Measurements from ENCODE around the gene POLR1H.
A peak's percentile ranks its signal among the peaks of the same experiment; 100 is the strongest.

Gene POLR1H

DNA sequence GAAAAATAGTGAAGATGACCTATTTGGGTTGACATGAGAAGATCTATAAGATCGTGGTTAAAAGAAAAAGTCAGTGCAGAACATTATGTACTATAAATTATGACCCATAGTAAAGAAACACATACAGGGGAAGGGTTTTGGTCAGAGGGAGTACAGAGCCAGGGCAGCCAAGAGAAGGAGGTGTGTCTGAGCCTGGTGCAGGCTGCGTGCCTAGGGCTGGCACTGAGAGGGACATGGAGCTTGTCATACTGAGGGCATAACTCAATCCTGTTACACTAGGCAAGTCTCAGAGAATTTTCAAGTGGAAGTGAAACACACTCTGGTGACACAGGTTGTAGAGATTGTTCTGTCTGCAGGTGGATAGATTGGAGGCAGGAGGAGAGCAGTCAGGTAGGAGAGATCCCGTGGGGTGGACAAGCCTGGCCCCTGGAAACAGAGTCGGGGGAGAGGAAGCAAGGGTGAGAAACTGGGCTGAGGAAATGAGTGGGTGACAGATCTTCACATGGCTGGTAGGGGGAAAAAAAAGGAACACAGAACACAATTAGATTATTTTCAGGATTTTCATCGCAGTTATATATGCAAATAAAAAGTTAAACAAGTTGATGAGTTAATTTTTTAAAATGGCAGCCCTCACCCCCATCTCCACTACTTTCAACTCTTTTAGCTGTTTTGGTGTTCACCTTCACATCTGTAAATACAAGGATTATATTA lies 33.0 kb downstream of the POLR1H start:
- DNase-seq: no peak

- DNase-seq: no peak
Observed at GRCh38 chr6:30096829-30097228, 35.8 kb downstream of the POLR1H start.

DNA sequence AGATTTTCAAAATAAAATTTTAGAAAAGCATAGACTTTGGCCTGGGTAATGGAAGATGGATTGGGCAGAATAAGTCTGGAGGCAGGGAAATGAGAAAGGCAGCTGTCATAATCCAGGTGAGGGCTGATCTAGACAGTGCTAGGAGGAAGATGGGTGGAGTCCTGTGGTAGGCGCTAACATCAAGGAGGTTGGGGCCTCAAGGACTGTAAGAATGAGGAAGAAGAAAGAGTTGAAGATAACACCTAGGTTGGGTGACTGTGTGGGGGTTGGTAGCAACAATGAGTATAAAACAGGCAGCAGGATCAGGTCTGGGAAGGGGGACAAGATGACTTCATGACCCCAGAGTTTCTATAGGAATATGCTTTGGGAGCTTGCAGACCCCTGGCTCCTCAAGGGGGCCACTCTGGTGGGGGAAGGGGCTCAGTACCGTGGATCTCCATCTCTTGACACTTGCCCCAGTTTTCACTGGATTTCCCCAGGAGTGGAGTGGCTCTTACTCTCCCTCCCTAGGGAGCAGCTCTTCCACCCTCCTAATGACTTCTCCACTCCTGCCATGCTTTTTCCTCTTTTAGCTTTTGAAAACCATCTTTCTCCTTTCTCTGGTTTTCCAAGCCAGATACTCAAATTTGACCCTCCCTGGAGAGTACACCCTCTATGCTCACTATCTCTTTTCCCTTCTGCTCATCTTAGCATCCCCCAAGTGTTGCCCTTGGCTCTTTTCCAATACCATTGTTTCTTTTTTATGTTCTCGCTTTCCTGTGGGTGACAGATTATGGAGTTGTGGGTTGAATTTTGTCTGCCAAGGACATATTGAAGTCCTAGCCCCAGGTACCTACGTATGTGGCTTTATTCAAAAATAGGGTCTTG lies 37.1 kb downstream of the POLR1H start:
- no peak for DNase-seq

GRCh38 chr6:30100154-30100553 lies 39.1 kb downstream of the POLR1H start:
- DNase-seq: no peak

DNA sequence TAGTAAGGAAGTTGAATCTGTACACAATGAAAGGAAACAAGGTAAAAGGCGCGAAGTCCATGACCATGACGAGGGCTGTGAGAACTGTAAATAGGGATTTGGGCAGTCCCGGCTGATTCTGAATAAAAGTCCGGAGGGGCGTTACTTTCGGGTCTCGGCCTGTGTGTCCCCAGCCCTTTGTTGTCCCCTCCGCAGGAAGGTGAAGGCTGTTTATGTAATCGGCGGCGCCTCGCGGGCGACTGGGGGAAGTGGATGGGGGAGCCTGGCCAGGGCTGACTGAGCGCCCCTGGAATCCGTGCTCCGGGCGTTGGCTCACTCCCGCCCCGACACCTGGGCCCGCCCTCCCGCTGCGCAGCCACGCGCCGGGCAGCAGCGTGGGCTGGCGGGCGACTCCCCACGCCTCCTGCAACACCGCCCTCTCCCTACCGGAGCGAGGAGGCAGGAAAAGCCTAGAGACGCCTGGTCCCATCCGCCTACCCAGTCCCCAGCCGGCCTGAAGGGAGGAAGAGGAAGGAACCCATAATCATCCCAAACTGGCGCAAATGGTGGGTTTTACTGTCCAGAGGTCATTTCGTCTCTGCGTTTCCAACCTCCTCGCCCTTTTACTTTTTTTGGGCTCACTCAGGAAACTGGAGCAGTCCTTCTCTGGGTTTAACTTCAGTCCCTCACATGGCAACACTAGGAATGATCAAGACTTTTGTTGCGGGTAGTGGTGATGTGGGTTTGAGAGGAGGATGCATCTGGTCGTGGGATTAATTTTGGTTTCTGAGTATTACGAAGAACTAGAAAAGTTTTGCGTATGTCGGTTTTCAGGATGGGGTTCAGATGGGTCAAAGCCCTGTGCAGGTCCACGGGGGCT lies 39.7 kb downstream of the POLR1H start:
- DNase-seq: peak in 1 of 56 donors; percentile 2

GRCh38 chr6:30101444-30102413 lies 40.7 kb downstream of the POLR1H start:
- peak in 54 of 56 donors; percentile 14 to 91 (median 63) for DNase-seq

- DNase-seq: peak in 4 of 56 donors; percentile 1 to 40 (median 19)
Observed at GRCh38 chr6:30102414-30102969, 41.4 kb downstream of the POLR1H start.

- DNase-seq: peak in 52 of 56 donors; percentile 7 to 89 (median 62)
Observed at GRCh38 chr6:30102970-30103871, 42.2 kb downstream of the POLR1H start.

DNA sequence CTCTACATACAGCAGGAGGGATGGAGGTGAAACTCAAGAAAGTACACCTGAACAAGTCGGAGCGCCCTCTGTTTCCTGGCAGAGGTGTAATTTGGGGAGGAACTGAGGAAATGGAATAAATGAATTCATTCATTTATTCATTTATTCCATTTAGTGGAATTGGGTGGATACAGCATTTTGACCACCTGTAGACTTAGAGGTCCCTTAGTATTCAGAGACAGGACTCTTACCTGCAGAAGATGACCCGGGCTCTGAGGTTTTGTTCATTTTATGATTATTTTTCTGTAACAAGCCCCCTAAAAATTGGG lies 42.8 kb downstream of the POLR1H start:
- no peak for DNase-seq

GRCh38 chr6:30104661-30105060 lies 43.6 kb downstream of the POLR1H start:
- no peak for DNase-seq

GRCh38 chr6:30111266-30111856 lies 50.3 kb downstream of the POLR1H start:
- DNase-seq: no peak

DNA sequence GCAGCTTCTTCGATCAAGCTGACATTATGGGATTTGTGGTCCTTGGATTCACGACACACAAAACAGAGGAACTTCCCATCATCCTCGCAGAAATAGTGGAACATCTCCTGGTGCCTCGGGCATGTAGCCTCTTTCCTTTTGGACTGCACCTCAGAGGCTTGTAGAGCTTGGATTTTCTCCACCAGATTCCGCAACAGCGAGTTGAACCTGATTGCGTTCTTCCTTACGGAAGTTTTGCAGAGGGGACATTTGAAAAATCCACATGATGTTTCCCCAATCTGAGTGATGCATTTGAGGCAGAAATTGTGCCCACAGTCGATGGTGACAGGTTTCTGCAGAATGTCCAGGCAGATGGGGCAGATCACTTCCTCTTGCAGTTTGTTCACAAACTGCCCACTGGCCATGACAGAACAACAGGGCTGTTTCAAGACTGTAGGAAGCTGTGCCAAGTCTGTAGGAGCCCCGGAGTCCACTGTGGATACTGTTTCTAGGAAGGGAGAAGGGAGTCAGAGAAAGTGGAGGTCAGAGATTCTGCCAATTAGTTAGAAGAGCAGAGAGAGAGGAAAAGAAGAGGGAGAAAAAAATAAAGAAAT lies 51.4 kb downstream of the POLR1H start:
- no peak for DNase-seq

DNA sequence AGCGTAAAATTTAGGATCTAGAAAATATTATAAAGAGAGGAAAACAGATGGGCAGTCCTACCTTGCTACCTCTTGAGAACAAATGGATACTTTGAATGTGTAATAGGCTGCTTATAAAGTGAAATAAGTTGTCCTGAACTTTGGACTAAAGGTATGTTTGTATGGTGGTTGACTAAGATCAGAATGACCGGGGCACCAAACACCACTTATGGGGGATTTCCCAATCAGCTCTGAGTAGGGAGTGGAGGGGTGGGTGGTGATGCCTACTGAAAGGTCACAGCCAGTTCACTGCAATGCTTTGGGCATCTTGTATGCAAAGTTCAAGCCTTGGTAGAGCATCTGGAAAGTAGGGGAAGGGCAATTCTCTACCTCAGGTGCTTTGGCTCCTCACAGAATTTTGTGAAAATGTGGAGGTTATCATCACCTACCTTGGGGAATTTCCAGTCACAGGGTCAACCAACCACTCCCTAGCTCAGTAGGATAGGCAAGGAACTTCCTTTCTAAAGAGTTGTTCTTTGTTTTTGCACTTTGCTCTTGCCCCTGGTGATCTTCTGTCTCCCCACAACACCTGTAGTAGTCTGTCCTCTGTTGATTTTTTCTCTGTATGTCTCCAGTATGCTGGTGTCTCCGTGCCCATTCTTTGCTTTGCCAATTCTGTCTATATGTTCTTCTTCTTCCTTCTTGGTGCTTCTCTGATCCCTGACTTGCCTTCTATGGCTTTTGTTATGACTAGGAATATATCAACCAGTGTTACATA lies 52.1 kb downstream of the POLR1H start, which contains the start of gene TRIM31:
TSS of gene TRIM31 (minus strand) at position 88 of the 757 bp plus-strand sequence. CDS start 285 bp downstream, outside the sequence.
- DNase-seq: no peak

- DNase-seq: no peak
Observed at GRCh38 chr6:30113841-30114240, 52.8 kb downstream of the POLR1H start.

All from nucleus accumbens (tissue), 56 donors.